Neural crest cell (in vitro differentiated cells): ENCODE measurements around the gene SRGAP3. TPM values are rescaled to one million over a fixed set of nuclear protein-coding genes. Genes with fewer than 3 reads are reported as not detected.

ENCODE experiments used
- DNase-seq: peaks from one replicate; pipeline ENCODE4 v3.0.0; 2021; ENCODE audit warnings: low read depth, mixed read lengths, low spot score
- H3K27ac Mint-ChIP-seq: one replicate; pipeline ENCODE4 v1.8.0; 2021; ENCODE audit warnings: mild to moderate bottlenecking, mixed read lengths; ENCODE audit not compliant: unreplicated experiment
- H3K27me3 Mint-ChIP-seq: 2 replicates; pipeline ENCODE4 v1.8.0; 2021; ENCODE audit warnings: low read depth, mild to moderate bottlenecking, mixed read lengths
- H3K36me3 Mint-ChIP-seq: 2 replicates; pipeline ENCODE4 v1.8.0; 2021; ENCODE audit warnings: low read depth, mild to moderate bottlenecking, mixed read lengths
- H3K4me1 Mint-ChIP-seq: 2 replicates; pipeline ENCODE4 v1.8.0; 2021; ENCODE audit warnings: mixed read lengths
- H3K4me3 Mint-ChIP-seq: one replicate; pipeline ENCODE4 v1.8.0; 2021; ENCODE audit warnings: mild to moderate bottlenecking, mixed read lengths
- H3K9me3 Mint-ChIP-seq: 2 replicates; pipeline ENCODE4 v1.8.0; 2021; ENCODE audit warnings: mixed read lengths
- total RNA-seq: library from RNA; stranded (reverse); gene quantifications from 2 replicates; pipeline ENCODE4 v1.2.1, GENCODE V29; 2021
- TF ChIP-seq, protein P1 (sequence below): fragments of 200-600 bp; sonication (generic); conservative IDR thresholded peaks from 2 replicates; pipeline ENCODE4 v1.5.0; 2021; ENCODE audit warnings: antibody characterized with exemption, mild to moderate bottlenecking

The SRGAP3 gene
- total RNA-seq, 1 donor from 2014 or later = 58.4 TPM

DNA sequence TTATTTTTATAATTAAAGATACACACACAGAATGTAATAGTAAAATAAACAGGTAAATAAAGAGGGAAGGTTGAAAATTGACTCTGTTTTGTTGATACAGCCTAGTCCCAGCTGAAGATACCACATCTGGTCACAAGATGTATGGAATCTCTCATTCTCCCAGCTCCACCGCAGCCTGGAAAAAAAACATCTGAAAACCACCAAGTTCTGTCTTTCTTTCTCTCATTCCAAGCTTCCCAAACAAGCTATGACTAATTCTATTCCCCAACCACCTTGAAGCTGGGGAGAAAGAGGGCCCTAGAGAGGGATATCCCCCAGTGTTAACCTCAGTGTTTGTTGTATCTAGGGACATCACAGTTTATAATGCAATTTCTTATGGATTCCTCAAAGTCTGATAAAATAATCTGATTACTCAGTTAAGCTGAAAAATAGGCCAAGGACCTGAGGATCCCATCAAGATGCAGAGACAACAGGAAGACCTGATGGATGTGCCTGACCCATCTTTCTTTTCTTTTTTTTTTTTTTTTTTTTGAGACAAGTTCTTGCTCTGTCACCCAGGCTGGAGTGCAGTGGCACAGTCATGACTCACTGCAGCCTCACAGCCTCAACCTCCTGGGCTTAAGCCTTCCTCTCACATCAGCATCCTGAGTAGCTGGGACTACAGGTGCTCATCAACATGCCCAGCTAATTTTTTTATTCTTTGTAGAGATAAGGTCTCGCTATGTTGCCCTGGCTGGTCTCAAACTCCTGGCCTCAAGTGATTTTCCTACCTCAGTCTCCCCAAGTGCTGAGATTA lies 38.1 kb downstream of the SRGAP3 start:
- Mint-ChIP-seq H3K9me3 (no peaks in the 10 kb centered on the region), H3K27me3 (no peaks in the 10 kb centered on the region), H3K36me3 (no peaks in the 10 kb centered on the region), H3K27ac (peak overlapping the region; percentile 36), H3K4me3 (no peak overlapping the region), H3K4me1 (peaks cover 48% of the 10 kb centered on the region)
- DNase-seq = no peak
- TF ChIP-seq, protein P1, sequence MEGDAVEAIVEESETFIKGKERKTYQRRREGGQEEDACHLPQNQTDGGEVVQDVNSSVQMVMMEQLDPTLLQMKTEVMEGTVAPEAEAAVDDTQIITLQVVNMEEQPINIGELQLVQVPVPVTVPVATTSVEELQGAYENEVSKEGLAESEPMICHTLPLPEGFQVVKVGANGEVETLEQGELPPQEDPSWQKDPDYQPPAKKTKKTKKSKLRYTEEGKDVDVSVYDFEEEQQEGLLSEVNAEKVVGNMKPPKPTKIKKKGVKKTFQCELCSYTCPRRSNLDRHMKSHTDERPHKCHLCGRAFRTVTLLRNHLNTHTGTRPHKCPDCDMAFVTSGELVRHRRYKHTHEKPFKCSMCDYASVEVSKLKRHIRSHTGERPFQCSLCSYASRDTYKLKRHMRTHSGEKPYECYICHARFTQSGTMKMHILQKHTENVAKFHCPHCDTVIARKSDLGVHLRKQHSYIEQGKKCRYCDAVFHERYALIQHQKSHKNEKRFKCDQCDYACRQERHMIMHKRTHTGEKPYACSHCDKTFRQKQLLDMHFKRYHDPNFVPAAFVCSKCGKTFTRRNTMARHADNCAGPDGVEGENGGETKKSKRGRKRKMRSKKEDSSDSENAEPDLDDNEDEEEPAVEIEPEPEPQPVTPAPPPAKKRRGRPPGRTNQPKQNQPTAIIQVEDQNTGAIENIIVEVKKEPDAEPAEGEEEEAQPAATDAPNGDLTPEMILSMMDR = no peak

DNA sequence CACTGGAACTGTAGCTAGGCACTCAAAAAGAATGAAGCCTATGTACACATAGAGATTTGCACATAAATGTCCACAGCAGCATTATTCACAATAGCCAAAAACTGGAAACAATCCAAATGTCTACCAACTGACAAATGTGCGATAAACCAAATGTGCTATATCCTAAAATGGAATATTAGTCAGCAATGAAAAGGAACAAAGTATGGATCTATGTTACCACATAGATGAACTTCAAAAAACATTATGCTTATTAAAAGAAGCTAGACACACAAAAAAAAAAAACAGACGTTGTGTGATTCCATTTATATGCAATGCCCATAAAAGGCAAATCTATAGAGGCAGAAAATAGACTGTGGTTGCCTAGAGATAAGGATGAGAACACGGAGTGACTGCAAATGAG lies 39.7 kb downstream of the SRGAP3 start:
- Mint-ChIP-seq H3K9me3 (no peaks in the 10 kb centered on the region), H3K36me3 (no peaks in the 10 kb centered on the region), H3K27ac (no peak overlapping the region), H3K27me3 (no peaks in the 10 kb centered on the region), H3K4me1 (peaks cover 49% of the 10 kb centered on the region), H3K4me3 (no peak overlapping the region)
- TF ChIP-seq, protein P1 = no peak
- DNase-seq = no peak

DNA sequence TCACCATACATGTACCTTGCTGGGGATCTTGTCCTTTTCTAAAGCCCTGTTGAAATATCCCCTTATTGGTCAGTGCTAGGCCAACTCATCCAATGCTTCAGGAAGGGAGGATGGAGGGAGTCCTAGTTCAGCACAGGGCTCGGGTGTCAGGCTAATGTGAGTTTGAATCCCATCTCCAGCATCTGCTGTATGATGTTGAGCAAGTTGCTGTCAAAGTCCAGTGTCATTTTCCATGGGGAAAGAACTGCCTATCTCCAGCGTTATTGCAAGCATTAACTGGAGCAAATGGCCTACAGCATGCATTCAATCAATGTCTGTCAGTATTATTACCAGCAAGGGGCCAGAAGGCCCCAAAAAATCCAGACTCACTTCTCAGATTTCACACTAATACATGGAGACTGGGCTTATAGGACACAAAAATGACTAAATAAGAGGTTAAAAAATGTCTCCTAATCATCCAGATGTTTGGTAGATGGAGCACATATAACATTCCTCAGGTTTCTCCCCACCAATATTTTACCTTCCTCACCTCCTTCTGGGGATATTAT lies 40.8 kb downstream of the SRGAP3 start:
- TF ChIP-seq, protein P1 = no peak
- Mint-ChIP-seq H3K9me3 (no peaks in the 10 kb centered on the region), H3K27ac (no peak overlapping the region), H3K27me3 (no peaks in the 10 kb centered on the region), H3K4me3 (no peak overlapping the region), H3K4me1 (peaks cover 51% of the 10 kb centered on the region), H3K36me3 (no peaks in the 10 kb centered on the region)
- no peak for DNase-seq

DNA sequence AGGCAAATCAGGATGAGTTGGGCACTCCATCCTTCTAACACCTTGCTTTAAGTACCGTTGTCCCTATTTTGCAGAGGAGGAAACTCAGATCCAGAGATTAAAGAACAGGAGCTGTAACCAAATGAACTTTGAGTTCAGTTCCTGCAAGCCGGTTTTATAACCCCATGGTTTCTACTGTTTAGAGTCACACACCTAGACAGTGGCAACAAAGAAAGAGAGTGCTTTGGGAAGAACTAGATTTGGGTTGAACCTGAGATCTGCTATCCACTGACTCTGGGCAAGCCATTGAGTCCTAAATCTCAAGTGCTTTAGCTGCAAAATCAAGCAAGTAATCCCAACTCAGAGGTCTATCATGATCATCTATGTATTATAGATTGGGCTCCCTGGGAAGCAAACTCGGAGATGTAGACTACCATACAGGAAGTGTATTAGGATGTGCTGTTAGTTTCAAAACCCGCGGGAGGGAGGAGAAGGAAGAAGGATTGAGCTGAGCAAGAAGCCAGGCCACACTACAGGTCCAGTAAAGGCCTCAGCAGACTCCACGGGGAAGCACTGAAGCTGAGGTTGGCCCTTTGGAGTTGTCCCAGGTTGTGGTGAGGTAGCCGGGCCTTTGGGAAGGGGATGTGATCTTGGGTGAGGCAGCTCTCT lies 42.2 kb downstream of the SRGAP3 start:
- Mint-ChIP-seq H3K9me3 (no peaks in the 10 kb centered on the region), H3K27ac (peak overlapping the region; percentile 72), H3K27me3 (no peaks in the 10 kb centered on the region), H3K4me1 (peaks cover 59% of the 10 kb centered on the region), H3K4me3 (no peak overlapping the region), H3K36me3 (no peaks in the 10 kb centered on the region)
- DNase-seq = no peak
- TF ChIP-seq, protein P1 = no peak

DNA sequence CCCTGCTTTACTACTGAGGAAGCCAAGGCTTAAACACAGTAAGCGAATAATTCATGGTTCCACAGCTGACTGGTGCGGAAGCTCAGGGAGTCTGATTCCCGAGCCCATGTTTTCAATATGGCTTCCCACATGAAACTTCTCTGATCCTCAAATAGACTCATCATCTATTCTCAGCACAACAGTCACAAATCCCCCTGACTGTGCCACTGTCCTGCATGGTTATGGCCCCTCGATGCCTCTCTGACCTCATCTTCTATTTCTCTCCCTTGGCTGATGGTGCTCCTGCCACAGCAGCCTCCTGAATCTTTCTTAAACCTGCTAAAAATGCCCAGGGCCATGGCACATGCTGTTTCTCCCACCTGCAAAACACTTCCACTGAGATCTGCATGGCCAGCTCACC lies 43.2 kb downstream of the SRGAP3 start:
- H3K27me3 Mint-ChIP-seq = no peaks in the 10 kb centered on the region
- no peaks in the 10 kb centered on the region for H3K9me3 Mint-ChIP-seq
- no peak for DNase-seq
- TF ChIP-seq, protein P1 = no peak
- H3K27ac Mint-ChIP-seq = peak overlapping the region; percentile 72
- peaks cover 67% of the 10 kb centered on the region for H3K4me1 Mint-ChIP-seq
- H3K36me3 Mint-ChIP-seq = no peaks in the 10 kb centered on the region
- peak overlapping the region; percentile 38 for H3K4me3 Mint-ChIP-seq
